GM18498 (cell line): ENCODE measurements around the gene DDAH1.
"Not testable (repeated sequence)": the region's sequence is repeated elsewhere in the genome, so short reads cannot be mapped to it uniquely, and the experiment has no call there.

Experiments used
- ATAC-seq: cut with Tn5 transposase; IDR thresholded peaks from one replicate; pipeline ENCODE4 v1.9.1; 2021; ENCODE audit warnings: mild to moderate bottlenecking, moderate library complexity; ENCODE audit not compliant: unreplicated experiment

The DDAH1 gene

GRCh38 chr1:85361606-85362296 is 103.2 kb downstream of the DDAH1 start:
- no peak for ATAC-seq

DNA sequence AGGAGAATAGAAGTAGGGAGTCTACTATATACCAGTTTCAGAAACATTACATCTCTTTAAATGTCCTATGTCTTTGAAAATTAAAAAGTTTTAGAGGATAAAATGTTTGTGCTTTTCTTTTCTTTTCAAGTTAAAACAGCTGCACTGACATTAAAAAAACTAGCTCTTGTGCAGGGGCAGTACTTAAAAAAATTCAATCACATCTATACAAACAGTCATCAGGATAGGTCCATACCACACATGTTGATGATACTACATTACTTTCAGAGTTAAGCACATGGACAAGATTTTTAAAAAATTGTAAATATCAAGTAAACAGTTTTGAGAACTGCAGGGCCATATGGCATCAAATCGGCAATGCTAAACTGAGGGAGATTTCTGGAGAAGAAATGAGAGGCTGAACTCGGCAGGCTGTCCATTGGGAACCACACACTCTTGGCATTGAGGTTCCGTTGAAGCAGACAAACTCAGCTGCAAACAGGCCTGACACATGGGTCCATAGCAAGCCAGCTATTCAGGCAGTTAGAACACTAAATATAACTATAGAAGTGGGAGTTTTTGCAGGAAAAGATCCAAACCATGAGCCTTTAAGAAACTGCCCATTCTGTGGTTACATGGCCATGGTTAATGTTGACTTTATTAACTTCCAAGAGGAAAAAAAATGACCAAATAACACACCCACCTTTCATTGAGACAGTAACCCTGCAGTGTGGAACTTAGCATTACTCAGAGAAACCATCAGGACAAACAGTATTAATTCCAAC is 104.0 kb downstream of the DDAH1 start:
- ATAC-seq, result no peak

DNA sequence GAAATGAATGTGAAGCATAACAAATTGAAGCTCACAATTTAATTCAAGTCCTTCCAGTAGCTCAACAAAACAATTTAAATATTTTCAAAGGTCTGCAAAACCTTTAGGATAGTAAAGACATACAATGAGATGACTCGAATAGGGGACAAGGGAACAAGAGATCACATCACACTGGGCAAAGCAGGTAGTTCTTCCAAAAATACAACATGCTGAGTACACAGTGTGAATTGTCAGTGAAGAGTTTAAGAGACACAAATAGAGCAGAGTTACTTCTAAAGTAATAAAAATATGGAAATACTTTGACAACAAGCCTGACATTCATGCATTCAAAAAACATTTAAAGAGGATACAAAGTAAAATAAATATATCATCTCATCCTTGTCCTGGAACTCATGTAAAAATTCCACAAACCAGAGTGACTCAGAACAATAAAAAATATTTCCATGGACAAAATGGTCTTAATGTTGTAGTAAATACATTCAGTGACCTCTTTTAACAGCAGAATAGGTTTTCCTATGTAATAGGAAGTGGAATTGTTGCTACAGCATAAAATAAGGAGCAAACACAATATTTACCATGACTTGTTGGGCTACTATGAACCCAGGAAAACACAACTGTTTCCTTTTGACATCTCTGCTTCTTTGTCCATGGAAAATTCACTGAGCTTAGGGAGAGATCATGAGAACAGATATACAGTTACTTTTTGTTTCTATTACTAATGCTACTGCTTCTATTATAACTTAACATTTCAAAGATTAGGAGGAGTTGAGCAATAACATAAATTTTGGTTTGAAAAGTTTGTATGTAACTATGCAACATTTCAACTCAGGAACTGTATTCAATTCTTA is 104.9 kb downstream of the DDAH1 start:
- no peak for ATAC-seq

GRCh38 chr1:85358702-85359438 is 106.1 kb downstream of the DDAH1 start:
- no peak for ATAC-seq

GRCh38 chr1:85357817-85358216 is 107.1 kb downstream of the DDAH1 start:
- no peak for ATAC-seq

- no peak for ATAC-seq
Measured at GRCh38 chr1:85356130-85356529, 108.8 kb downstream of the DDAH1 start.

DNA sequence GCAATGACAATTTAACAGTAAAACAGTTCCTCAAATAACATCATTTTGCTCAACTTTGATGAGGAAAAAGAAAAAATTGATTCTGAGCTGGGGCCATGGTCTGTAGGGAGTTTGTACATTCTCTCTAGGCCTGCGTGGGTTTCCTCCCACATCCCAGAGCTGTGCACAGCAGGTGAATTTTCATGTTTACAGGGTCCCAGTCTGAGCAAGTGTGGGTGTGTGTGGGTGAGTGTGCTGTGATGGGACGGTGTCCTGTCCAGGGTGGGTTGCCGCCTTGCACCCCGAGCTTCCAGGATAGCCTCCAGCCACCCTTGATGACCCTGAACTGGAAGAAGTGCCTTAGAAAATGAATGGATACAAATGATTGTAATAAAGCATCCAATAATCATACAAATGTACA is 112.9 kb downstream of the DDAH1 start:
- ATAC-seq, result no peak

- no peak for ATAC-seq
Measured at GRCh38 chr1:85351202-85351828, 113.6 kb downstream of the DDAH1 start.

GRCh38 chr1:85349224-85349623 is 115.7 kb downstream of the DDAH1 start:
- ATAC-seq, result no peak

GRCh38 chr1:85347908-85348307 is 117.1 kb downstream of the DDAH1 start:
- no peak for ATAC-seq

- ATAC-seq, result not testable (repeated sequence)
Measured at GRCh38 chr1:85347275-85347674, 117.7 kb downstream of the DDAH1 start.

DNA sequence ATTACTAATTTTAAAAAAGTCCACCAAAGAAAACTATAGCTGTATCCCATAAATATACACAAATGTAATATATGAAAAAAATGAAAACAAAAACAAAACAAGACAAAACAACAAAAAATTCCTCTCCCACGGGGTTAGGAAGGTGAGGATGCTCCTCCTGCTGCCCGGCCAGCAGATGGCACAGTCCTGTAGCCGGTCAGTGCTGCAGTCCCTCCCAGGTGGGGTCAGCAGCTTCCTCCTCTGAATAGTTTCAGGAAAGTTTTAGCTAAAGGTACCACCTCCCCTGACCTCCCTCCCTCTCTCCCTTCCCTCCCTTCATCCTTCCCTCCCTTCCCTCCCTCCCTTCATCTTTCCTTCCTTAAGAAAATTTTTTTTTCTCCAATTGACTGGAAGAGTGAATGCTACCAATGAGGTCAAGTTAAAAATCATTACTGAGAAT is 120.7 kb downstream of the DDAH1 start:
- ATAC-seq, result no peak

DNA sequence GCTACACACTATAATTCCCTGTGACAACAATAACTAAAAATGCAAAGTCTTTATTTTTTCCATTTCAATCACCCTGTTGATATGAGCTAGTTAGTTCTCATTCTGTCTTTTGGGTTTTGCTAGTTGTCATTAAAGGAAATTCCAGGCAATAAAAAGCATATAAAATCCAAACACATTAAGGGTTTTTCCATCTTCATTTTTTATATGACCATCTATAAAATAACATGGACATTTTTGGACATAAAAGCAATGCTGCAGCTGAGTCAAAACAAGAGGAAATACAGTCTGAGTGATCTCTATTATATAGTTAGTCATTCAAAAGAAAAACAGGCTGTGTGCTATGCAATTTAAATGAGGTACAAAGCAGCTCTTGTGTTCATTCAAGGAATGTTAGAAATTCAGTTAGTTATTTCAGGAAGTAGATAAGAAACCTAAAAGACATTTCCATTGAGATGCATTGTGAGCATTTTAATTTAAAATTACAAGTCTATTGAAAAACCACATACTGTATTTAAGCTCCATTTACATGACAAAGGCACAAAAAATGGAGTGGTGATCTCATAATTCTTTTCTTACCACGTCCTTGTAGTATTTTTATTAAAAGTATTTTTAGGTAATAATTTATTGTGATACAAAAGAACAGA is 121.2 kb downstream of the DDAH1 start:
- no peak for ATAC-seq

DNA sequence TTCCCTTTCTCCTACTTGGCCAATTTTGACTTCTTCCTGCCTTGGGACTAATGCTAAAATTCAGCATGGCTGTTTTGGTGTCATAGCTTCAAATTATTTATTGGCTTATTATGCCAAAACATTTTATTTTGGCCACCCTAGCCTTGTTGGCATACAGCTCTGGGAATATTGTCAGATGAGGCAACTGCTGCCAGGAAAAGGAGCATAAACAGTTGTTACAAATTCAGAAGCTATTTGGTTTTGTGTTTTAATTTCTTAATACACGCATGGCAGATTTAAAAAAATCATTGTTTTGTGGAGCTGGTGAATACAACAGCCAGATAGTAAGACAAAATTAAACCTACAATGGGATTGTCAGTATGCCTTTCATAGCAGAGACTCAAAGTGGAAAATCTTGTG is 121.7 kb downstream of the DDAH1 start:
- ATAC-seq, result no peak

- no peak for ATAC-seq
Measured at GRCh38 chr1:85342207-85342606, 122.8 kb downstream of the DDAH1 start.

DNA sequence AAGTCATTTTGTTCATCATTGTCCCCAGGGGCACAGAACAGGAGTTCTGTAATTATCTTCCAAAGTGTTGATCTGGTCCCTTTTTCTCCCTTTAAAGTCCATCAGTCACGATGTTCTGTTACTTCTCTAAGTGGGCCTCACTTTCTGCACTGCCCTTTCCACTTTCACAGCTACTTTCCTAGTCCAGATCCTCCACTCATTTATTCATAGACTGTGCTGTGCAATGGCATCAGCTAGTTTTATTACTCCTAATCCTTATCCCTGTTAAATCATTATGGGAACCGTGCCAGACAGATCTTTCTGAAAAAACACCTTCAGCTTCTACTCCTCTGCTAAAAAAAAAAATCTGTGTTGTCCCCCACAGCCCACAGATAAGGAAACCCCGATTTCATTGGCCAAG is 124.5 kb downstream of the DDAH1 start:
- ATAC-seq, result no peak

- no peak for ATAC-seq
Measured at GRCh38 chr1:85339656-85340399, 125.1 kb downstream of the DDAH1 start.

DNA sequence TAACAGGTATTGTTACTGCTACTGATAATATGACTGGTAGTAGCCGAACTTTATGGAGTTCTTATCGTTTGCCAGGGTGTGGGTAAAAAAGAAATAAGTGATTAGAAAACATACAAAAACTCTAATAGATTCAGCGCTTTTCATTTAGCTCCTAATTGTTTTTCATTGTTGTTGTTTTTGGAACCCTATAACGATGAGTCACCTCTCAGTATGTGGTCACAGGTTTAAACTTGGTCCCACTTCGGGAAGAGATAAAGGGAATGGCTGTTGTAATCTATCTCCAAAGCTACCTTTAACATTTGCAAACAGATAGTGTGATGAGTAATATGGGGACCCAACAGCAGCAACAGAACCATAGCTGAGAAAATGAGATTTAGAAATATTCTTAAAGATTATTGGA is 125.9 kb downstream of the DDAH1 start:
- ATAC-seq, result no peak

GRCh38 chr1:85334962-85335361 is 130.0 kb downstream of the DDAH1 start:
- ATAC-seq, result peak; percentile 70
